HG02852 (cell line): ENCODE data around the gene HSD3B7.
"Not testable (repeated sequence)": the region's sequence is repeated elsewhere in the genome, so short reads cannot be mapped to it uniquely, and the experiment has no call there.

ENCODE experiments used
- ATAC-seq: cut with Tn5 transposase; IDR thresholded peaks from one replicate; pipeline ENCODE4 v1.9.1; 2021; ENCODE audit warnings: mild to moderate bottlenecking, moderate library complexity; ENCODE audit not compliant: unreplicated experiment

The HSD3B7 gene

GRCh38 chr16:31017756-31018155, 32.7 kb downstream of the HSD3B7 start:
- not testable (repeated sequence) for ATAC-seq

- no peak for ATAC-seq
Observed at GRCh38 chr16:31020536-31020935, 35.5 kb downstream of the HSD3B7 start.

- no peak for ATAC-seq
Observed at GRCh38 chr16:31022544-31023251, 37.7 kb downstream of the HSD3B7 start.

GRCh38 chr16:31023252-31023602, 38.2 kb downstream of the HSD3B7 start:
- ATAC-seq = no peak

- no peak for ATAC-seq
Observed at GRCh38 chr16:31023627-31024226, 38.7 kb downstream of the HSD3B7 start.

- no peak for ATAC-seq
Observed at GRCh38 chr16:31025339-31025738, 40.3 kb downstream of the HSD3B7 start.

GRCh38 chr16:31029272-31029671, 44.3 kb downstream of the HSD3B7 start:
- ATAC-seq = no peak

- no peak for ATAC-seq
Observed at GRCh38 chr16:31031276-31031675, 46.3 kb downstream of the HSD3B7 start.

GRCh38 chr16:31032736-31033708, 48.0 kb downstream of the HSD3B7 start, which contains the start of gene STX4:
Gene STX4 (plus strand): TSS chr16:31033558. CDS start chr16:31033806, 248 bp downstream.
- peak; percentile 79 for ATAC-seq

- peak; percentile 41 for ATAC-seq
Observed at GRCh38 chr16:31033709-31034492, 48.9 kb downstream of the HSD3B7 start.

GRCh38 chr16:31036691-31037090, 51.7 kb downstream of the HSD3B7 start:
- ATAC-seq = no peak
